Vagina (tissue), 2 donors: ENCODE data around the gene PSD2. TPM values are rescaled to one million over a fixed set of nuclear protein-coding genes. Genes with fewer than 3 reads are reported as not detected.

ENCODE experiments used
- DNase-seq, 2 donors: peaks; one replicate each; pipeline ENCODE4 v3.0.0-alpha.2; 2017; ENCODE audit errors: extremely low spot score in 2 of 2
- H3K27ac ChIP-seq: fragments of 200-600 bp; sonication (generic); one replicate; pipeline ENCODE4 v1.5.1; 2019
- H3K27me3 ChIP-seq: fragments of 200-600 bp; sonication (generic); one replicate; pipeline ENCODE4 v1.5.1; 2019
- H3K36me3 ChIP-seq, 2 donors: fragments of 200-600 bp; sonication (generic); one replicate each; pipeline ENCODE4 v1.5.1; 2017 to 2019
- H3K4me1 ChIP-seq: fragments of 200-600 bp; sonication (generic); one replicate; pipeline ENCODE4 v1.5.1; 2019
- H3K4me3 ChIP-seq, 2 donors: fragments of 200-600 bp; sonication (generic); 1 replicate in 1 of 2; 2 replicates in 1 of 2; pipeline ENCODE4 v1.5.1; 2016 to 2019
- H3K9me3 ChIP-seq: fragments of 200-600 bp; sonication (generic); one replicate; pipeline ENCODE4 v1.5.1; 2019
- POLR2A ChIP-seq, 2 donors: fragments of 450-650 bp; IDR thresholded peaks; one replicate each; pipeline ENCODE4 v1.6.1; 2017; ENCODE audit warnings: antibody characterized with exemption in 2 of 2, mild to moderate bottlenecking in 2 of 2, moderate library complexity in 2 of 2
- POLR2AphosphoS5 ChIP-seq, 2 donors: sonication (generic); formaldehyde crosslinking; IDR thresholded peaks; one replicate each; pipeline ENCODE4 v1.9.0; 2017; ENCODE audit warnings: antibody characterized with exemption in 2 of 2, mild to moderate bottlenecking in 2 of 2, low read depth in 1 of 2; ENCODE audit not compliant: insufficient read depth in 1 of 2
- intact Hi-C: fragments of 100-400 bp; cut with DNase I; formaldehyde crosslinking; loops from one replicate; pipeline ENCODE4 v1.15.1; 2023
- total RNA-seq: library from RNA; depleted of rRNA; stranded (reverse); fragments of >200 nt; gene quantifications from one replicate; pipeline ENCODE4 v1.2.3, GENCODE V29; 2016
- TF ChIP-seq, protein P1 (sequence below), 3 experiments: fragments of 450-650 bp in 2 of 3; fragments of 200-600 bp in 1 of 3; sonication (generic) in 1 of 3; IDR thresholded peaks; one replicate each; pipeline ENCODE4 v1.5.1; 2017 to 2019; ENCODE audit warnings: antibody characterized with exemption in 3 of 3, mild to moderate bottlenecking in 2 of 3, moderate library complexity in 2 of 3

The PSD2 gene
- total RNA-seq, 1 donor from 2014 or later, result 0.25 TPM

DNA sequence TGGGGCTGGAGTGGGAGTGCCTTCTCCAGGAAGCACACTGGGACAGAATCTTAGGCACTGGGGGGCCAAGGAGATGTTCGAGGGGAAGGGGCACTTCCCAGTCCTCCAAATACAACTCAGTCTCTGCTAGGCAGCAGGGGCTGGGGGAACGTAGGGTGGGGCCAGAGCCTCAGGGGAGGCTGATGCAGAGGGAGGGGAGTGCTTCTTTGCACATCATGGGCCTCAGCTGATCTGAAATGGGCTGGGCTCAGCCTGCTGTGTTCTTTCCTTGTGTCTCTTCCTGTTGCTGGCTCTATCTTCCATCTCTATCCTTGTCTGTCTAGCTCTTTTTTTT lies 15.6 kb downstream of the PSD2 start:
- H3K36me3 ChIP-seq, result no peaks in the 10 kb centered on the region
- H3K4me3 ChIP-seq, result no peak overlapping the region
- intact Hi-C loops, result no loop called here
- TF ChIP-seq POLR2A (IDR thresholded peaks at IDR 0.05) (no peak), POLR2AphosphoS5 (IDR thresholded peaks at IDR 0.05; ENCODE audit: insufficient read depth in 1 of 2, low read depth in 1 of 2) (no peak)
- TF ChIP-seq, protein P1, sequence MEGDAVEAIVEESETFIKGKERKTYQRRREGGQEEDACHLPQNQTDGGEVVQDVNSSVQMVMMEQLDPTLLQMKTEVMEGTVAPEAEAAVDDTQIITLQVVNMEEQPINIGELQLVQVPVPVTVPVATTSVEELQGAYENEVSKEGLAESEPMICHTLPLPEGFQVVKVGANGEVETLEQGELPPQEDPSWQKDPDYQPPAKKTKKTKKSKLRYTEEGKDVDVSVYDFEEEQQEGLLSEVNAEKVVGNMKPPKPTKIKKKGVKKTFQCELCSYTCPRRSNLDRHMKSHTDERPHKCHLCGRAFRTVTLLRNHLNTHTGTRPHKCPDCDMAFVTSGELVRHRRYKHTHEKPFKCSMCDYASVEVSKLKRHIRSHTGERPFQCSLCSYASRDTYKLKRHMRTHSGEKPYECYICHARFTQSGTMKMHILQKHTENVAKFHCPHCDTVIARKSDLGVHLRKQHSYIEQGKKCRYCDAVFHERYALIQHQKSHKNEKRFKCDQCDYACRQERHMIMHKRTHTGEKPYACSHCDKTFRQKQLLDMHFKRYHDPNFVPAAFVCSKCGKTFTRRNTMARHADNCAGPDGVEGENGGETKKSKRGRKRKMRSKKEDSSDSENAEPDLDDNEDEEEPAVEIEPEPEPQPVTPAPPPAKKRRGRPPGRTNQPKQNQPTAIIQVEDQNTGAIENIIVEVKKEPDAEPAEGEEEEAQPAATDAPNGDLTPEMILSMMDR (IDR thresholded peaks at IDR 0.05), result no peak
- no peaks in the 10 kb centered on the region for H3K4me1 ChIP-seq
- no peak for DNase-seq
- no peak overlapping the region for H3K27ac ChIP-seq
- no peaks in the 10 kb centered on the region for H3K9me3 ChIP-seq
- H3K27me3 ChIP-seq, result no peaks in the 10 kb centered on the region

DNA sequence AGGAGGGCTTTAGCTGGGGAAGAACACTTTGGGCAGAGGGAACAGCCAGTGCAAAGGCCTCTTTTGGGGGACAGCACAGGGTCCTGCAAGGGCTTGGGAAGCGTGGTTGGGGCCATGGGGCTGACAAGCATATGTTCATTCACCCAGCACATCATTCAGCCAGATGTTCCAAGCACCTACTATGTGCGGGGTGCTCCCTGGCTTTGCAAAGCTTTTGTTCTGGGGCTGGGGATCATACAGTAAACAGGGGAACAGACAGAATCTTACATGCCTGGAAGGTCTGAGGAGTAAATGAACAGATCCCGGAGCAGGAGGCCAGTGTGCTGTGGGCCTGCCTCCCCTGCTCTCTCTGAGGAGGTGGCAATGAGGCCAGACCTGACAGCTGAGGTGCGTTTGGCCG lies 16.7 kb downstream of the PSD2 start:
- H3K27ac ChIP-seq, result no peak overlapping the region
- TF ChIP-seq POLR2A (IDR thresholded peaks at IDR 0.05), result no peak
- TF ChIP-seq, protein P1 (IDR thresholded peaks at IDR 0.05), result no peak
- no peak for TF ChIP-seq POLR2AphosphoS5 (IDR thresholded peaks at IDR 0.05; ENCODE audit: insufficient read depth in 1 of 2, low read depth in 1 of 2)
- intact Hi-C loops, result no loop called here
- H3K4me3 ChIP-seq, result no peak overlapping the region
- H3K36me3 ChIP-seq, result no peaks in the 10 kb centered on the region
- no peaks in the 10 kb centered on the region for H3K9me3 ChIP-seq
- H3K27me3 ChIP-seq, result no peaks in the 10 kb centered on the region
- H3K4me1 ChIP-seq, result no peaks in the 10 kb centered on the region
- DNase-seq, result no peak

DNA sequence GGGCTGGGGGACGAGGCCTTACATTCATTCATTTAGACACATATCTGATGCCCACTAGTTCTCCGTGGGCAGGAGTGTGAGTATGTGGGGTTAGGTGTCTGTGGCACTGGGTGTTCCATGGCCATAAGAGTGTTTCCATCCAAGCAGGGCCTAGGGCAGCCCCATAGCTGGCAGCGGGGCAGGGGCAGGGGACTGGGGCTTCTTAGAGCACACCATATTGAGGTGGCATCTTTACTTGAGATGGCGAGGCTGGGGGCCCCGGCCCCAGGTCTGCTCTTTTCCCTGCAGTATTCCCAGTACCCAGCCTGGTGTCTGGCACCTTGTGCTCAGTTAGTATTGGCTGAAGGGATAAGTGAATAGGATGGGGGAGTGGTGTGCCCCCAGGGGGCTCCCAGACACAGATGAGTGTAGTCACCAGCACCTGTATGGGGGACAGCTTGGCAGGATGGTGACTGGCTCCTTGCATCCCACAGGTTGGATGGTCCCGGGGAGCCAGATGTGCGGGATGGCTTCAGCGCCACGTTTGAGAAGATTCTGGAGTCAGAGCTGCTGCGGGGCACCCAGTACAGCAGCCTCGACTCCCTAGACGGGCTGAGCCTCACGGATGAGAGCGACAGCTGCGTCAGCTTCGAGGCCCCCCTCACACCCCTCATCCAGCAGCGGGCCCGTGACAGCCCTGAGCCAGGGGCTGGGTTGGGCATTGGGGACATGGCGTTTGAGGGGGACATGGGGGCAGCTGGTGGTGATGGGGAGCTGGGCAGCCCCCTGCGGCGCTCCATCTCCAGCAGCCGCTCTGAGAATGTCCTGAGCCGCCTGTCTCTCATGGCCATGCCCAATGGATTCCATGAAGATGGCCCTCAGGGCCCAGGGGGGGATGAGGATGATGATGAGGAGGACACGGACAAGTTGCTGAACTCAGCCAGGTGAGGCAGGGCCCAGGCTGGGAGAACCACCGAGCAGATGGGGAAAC lies 17.5 kb downstream of the PSD2 start:
- Histone ChIP-seq H3K9me3 (no peaks in the 10 kb centered on the region), H3K4me1 (no peaks in the 10 kb centered on the region), H3K27ac (no peak overlapping the region), H3K27me3 (no peaks in the 10 kb centered on the region), H3K4me3 (no peak overlapping the region), H3K36me3 (no peaks in the 10 kb centered on the region)
- TF ChIP-seq POLR2A (IDR thresholded peaks at IDR 0.05), result no peak
- TF ChIP-seq POLR2AphosphoS5 (IDR thresholded peaks at IDR 0.05; ENCODE audit: insufficient read depth in 1 of 2, low read depth in 1 of 2), result no peak
- TF ChIP-seq, protein P1 (IDR thresholded peaks at IDR 0.05), result no peak
- intact Hi-C loops, result no loop called here
- DNase-seq, result no peak

DNA sequence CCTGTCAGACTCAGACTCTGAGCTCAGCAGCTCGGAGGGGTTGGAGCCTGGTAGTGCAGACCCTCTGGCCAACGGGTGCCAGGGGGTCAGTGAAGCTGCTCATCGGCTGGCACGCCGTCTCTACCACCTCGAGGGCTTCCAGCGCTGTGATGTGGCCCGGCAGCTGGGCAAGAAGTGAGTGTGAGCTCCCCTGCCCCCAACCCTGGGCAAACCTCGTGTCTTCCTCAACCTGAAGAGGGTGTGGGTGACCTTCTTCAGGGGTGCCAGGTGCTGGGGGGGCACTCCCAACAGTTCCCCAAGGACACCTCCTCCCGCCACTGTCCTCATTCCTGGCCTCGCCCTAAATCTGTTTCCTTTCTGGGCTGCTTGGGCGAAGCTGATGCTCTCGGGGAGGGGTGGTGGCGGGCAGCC lies 18.6 kb downstream of the PSD2 start:
- no peak for DNase-seq
- Histone ChIP-seq H3K9me3 (no peaks in the 10 kb centered on the region), H3K27me3 (no peaks in the 10 kb centered on the region), H3K36me3 (no peaks in the 10 kb centered on the region), H3K4me3 (no peak overlapping the region), H3K27ac (no peak overlapping the region), H3K4me1 (no peaks in the 10 kb centered on the region)
- TF ChIP-seq, protein P1 (IDR thresholded peaks at IDR 0.05), result no peak
- no peak for TF ChIP-seq POLR2AphosphoS5 (IDR thresholded peaks at IDR 0.05; ENCODE audit: insufficient read depth in 1 of 2, low read depth in 1 of 2)
- no peak for TF ChIP-seq POLR2A (IDR thresholded peaks at IDR 0.05)
- intact Hi-C loops, result no loop called here

DNA sequence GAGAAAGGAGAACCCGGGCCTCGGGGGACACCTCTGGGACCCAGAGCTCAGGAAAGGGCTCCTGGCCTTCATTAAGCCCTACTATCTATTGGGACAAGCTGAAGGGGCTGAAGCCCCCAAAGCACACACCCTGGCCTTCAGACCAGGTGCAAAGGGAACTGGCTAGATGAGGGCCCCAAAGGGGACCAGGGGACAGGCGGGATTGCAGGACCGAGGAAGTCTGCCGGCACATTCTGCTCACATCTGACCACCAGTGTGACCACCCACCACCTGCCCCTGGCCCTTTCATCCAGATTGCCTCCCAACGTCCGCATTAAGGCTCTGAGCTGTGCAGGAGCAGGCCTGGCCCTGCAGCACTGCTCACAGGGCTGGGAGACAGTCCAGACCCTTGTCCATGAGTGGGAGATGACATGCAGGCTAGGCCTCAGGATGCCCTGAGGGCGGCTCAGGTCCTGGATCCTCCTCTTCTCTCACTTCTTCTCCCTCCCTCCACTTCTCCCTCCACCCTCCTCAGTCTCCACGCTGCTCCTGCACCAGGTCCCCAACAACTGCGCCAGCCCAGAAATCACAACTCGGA lies 19.2 kb downstream of the PSD2 start:
- H3K27me3 ChIP-seq, result no peaks in the 10 kb centered on the region
- H3K36me3 ChIP-seq, result no peaks in the 10 kb centered on the region
- intact Hi-C loops, result no loop called here
- H3K4me1 ChIP-seq, result no peaks in the 10 kb centered on the region
- TF ChIP-seq POLR2AphosphoS5 (IDR thresholded peaks at IDR 0.05; ENCODE audit: insufficient read depth in 1 of 2, low read depth in 1 of 2) (no peak), POLR2A (IDR thresholded peaks at IDR 0.05) (no peak)
- TF ChIP-seq, protein P1 (IDR thresholded peaks at IDR 0.05), result no peak
- no peak overlapping the region for H3K4me3 ChIP-seq
- H3K27ac ChIP-seq, result no peak overlapping the region
- no peak for DNase-seq
- no peaks in the 10 kb centered on the region for H3K9me3 ChIP-seq
